ENCODE data around the gene HCN4.
"Not testable (repeated sequence)": the region's sequence is repeated elsewhere in the genome, so short reads cannot be mapped to it uniquely, and the experiment has no call there.

HCN4 gene

GRCh38 chr15:73324496-73325170 lies 44.1 kb downstream of the HCN4 start:
- DNase-seq (ENCODE audit: low read depth), result no peak

DNA sequence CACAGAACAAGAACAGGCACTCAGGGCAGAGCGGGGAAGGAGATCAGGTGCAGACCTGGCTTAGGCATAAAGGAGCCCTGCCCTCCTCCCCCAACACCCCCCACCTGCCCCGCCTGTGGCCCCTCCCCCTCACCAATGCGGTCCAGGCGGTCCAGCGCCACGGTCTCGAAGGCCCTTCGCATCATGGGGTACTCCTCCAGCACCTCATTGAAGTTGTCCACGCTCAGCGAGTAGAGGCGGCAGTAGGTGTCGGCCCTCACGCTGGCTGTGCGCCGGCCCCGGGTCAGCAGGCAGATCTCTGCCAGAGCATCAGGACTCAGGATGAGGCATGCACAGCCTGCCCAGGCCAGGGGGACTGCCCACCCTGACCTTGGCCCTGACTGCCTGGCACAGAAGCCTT lies 44.8 kb downstream of the HCN4 start:
- DNase-seq (ENCODE audit: low read depth), result no peak

DNA sequence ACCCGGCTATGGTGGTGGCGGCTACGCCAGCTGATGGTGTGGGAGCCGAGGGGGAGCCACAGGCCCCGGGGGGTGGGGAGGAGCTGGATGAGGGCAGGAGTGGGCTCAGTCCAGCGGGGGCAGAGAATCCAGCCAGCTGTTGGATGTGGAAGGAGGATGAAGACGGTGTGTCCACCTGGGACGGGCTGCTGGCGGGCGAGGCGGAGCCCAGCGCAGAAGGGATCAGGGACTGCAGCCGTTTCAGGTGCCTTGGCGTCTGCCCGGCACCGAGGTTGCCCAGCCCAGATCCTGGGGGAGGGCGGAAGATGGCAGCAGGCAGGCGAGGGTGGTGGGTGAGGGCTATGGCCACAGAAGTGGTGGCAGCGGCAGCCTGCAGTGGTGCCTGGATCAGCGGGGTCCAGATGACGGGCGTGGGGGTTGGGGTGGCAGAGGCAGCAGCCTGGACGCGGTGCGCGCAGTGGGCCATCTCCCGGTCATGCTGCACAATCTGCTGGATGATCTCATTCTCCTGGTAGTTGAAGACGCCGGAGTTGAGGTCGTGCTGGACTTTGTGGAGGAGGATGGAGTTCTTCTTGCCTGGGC lies 45.3 kb downstream of the HCN4 start:
- DNase-seq (ENCODE audit: low read depth), result no peak

- DNase-seq (ENCODE audit: low read depth), result no peak
These were observed 45.9 kb downstream of the HCN4 start for GRCh38 chr15:73322665-73323373.

- DNase-seq (ENCODE audit: low read depth), result no peak
These were observed 47.0 kb downstream of the HCN4 start for GRCh38 chr15:73321496-73322450.

GRCh38 chr15:73320619-73321180 lies 48.1 kb downstream of the HCN4 start:
- DNase-seq (ENCODE audit: low read depth), result no peak

- DNase-seq (ENCODE audit: low read depth), result no peak
These were observed 49.1 kb downstream of the HCN4 start for GRCh38 chr15:73319460-73320245.

DNA sequence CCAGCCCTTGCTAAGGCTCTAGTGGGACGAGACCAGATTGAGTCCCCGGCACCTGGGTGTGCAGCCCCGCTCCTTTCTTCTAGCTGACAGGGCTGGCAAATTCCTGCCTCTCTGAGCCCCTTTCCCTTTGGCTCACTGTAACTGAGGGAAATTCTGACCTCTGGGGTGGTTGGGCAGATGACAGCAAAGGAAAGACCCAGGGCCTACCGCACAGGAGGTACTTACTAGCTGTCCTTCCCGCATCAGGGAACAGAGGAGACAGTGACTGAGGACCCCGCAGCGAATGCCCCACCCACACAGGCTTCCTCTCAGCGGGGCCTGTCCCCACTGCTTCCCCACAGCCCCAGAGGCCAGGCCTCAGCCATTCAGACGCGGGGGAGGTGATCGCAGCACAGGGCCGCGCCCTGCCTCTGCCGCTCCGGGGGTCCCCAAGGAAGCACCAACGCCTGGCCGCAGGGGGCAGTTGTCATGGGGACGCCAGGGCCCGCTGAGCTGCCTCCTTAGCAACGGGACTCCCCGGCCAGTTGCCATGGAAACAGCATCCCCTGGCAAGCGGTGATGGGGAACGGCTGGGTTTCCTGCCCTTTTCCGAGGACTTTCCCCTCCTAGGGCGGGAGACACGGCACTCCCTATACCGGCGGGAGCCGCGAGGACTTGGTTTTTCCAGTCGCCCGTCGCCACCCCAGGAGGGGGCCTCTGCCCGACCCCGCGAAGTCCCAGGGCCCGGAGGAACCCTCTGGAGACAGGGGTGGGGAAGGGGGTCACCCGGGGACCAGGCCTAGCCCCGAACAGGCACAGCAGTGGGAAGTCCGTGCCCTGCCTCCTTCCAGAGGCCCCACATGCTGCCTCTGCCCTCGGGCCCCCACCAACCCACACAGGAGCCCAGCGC lies 50.1 kb downstream of the HCN4 start:
- DNase-seq (ENCODE audit: low read depth), result no peak

DNA sequence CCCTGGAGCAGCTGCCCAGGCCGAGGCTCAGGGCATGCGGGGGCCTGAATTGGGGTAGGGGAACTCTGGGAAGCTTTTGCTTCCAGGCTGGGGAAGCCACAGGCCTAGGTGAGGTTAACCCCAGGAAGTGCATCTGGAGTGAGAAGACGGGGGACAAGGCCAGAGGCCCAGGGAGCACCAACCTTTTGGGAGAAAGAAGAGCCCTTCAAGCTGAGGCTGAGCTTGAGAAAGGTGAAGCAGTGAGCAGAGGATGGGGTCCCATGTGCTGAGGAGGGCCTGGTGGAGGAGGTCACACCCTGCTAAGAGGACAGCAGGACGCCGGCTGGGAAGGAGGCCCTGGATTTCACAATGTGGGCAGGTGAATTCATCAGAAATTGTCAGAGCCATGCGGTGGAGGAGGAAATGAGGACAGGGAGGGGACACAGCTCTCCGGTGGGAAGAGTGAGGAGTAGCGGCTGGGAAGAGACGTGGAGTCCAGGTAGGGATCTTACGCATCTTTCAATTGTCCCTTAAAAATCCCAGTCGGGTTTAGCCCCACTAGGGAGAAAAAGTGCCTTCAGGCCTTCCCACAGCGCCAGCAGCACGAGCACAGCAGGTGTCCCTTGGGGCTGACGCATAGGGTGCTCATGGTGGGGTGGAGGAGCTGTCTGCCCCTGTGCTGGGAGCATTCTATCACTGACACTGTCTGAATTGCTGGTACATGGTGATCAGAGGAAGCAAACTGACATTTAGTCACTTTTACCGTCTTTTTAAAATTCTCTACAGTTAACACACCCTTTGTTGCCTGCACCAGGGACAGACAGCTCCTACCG lies 50.9 kb downstream of the HCN4 start:
- DNase-seq (ENCODE audit: low read depth), result no peak

- DNase-seq (ENCODE audit: low read depth), result no peak
These were observed 54.9 kb downstream of the HCN4 start for GRCh38 chr15:73313861-73314260.

- DNase-seq (ENCODE audit: low read depth), result no peak
These were observed 60.5 kb downstream of the HCN4 start for GRCh38 chr15:73308305-73308704.

DNA sequence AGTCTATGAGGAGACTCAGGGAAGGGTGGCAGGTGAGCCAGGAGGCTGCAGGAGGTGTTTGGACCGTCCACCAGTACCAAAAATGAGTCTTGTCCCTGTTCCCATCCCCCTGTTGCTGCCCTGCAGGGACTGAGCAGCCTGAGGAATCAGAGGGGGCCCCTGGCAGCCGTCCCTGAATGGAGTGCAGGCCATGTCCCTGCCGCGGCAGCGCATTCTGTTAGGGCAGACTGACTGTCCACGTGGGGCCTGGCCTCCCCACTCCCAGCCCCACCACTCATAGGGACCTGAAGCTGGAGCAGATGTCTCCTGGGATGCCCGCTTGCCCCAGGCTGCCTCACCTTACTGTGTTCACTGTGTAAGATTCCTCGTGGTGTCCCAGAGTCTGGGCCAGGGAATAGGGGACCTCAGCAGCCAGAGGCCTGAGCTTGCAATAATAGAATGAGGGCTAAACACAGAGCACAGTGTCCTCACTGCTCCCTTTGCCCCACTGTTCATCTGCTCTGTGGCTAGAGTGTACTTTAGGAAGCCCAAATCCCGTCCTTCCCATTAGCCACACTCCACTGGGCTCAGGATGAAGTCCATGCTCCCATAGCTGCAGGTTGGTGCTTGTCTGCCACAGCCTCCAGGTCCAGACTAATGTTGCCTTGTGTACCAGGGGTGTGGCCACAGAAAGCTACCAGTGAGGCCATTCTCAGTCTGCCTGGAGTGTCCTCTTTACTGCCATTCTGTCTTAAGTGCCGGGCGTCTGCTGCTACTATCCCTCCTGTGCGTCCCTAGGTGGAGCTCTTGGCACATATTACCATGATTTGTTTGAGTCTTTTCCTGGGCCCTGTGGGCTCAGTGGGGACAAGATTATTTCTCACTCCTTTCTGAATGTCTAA lies 63.2 kb downstream of the HCN4 start:
- DNase-seq (ENCODE audit: low read depth), result no peak

GRCh38 chr15:73303636-73304035 lies 65.1 kb downstream of the HCN4 start:
- DNase-seq (ENCODE audit: low read depth), result no peak

DNA sequence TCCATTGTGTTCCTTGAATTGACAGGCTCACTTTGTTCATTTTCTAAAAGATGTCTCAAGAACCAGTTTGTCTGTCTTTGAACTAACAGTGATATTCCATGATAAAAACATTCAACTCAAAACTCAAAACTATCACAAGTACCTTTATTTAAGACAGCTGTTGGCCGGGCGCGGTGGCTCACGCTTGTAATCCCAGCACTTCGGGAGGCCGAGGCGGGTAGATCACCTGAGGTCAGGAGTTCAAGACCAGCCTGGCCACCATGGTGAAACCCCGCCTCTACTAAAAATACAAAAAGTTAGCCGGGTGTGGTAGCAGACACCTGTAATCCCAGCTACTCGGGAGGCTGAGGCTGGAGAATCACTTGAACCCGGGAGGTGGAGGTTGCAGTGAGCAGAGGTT lies 68.5 kb downstream of the HCN4 start:
- not testable (repeated sequence) for DNase-seq (ENCODE audit: low read depth)

GRCh38 chr15:73298522-73299245 lies 70.1 kb downstream of the HCN4 start:
- DNase-seq (ENCODE audit: low read depth), result no peak

DNA sequence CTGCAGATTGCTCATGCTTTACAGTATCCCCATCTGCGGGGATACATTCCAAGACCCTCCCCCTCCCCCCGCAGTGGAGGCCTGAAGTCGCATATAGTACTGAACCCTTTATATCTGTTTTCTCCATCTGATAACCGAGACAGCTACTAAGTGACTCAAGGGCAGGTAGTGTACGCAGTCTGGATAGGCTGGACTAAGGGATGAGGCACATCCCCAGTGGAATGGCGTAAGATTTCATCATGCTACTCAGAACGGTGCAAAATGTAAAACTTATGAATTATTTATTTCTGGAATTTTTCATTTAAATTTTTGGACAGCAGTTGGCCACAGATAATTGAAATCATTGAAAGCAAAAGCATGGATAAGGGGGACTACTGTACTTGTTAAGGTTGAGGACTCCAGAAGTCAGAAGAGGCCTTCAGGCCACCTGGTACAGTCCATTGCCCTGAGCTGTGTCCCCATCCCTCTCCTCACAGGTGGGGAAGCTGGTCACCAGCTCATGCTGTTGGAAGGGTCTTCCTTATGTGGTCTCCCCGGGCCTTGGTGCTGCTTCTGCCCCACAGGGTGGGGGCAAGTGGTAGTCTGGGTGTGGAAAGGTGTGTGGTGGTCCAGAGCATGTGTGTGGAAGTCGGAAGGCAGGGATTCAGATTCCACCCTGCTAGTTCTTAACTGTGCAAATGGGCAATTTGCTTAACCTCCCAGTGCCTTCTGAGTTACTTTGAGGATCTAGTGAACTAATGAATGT lies 72.0 kb downstream of the HCN4 start:
- DNase-seq (ENCODE audit: low read depth), result no peak

Data from stimulated activated CD8-positive, alpha-beta memory T cell treated with anti-CD3 and anti-CD28 coated beads, Interleukin-12 subunit alpha, Interleukin-12 subunit beta, amount 100 ng/mL, for 1 hour (primary cell).